Skeletal muscle tissue (tissue), 4 donors: ENCODE results near the gene CCDC190. TPM values are rescaled to one million over a fixed set of nuclear protein-coding genes. Genes with fewer than 3 reads are reported as not detected.

ENCODE experiments used
- H3K27ac ChIP-seq: one replicate; pipeline ENCODE4 v1.7.0; 2013; ENCODE audit warnings: mild to moderate bottlenecking, low read depth, low read length, inconsistent platforms
- H3K27me3 ChIP-seq, 3 donors: one replicate each; pipeline ENCODE4 v1.7.0; 2013; ENCODE audit warnings: low read length in 3 of 3; ENCODE audit not compliant: control insufficient read depth in 3 of 3, insufficient read depth in 3 of 3
- H3K36me3 ChIP-seq, 3 donors: one replicate each; pipeline ENCODE4 v1.7.0; 2013; ENCODE audit warnings: low read length in 3 of 3; ENCODE audit not compliant: control insufficient read depth in 3 of 3, insufficient read depth in 3 of 3
- H3K4me1 ChIP-seq, 3 donors: one replicate each; pipeline ENCODE4 v1.7.0; 2013; ENCODE audit warnings: low read length in 3 of 3, mild to moderate bottlenecking in 3 of 3; ENCODE audit not compliant: control insufficient read depth in 3 of 3, insufficient read depth in 3 of 3
- H3K4me3 ChIP-seq, 3 donors: one replicate each; pipeline ENCODE4 v1.7.0; 2013; ENCODE audit warnings: low read length in 3 of 3
- H3K9ac ChIP-seq, 3 donors: one replicate each; pipeline ENCODE4 v1.7.0; 2013; ENCODE audit warnings: low read length in 3 of 3, mild to moderate bottlenecking in 3 of 3, moderate library complexity in 2 of 3, low read depth in 1 of 3
- H3K9me3 ChIP-seq, 3 donors: one replicate each; pipeline ENCODE4 v1.7.0; 2013; ENCODE audit warnings: low read length in 3 of 3; ENCODE audit not compliant: control insufficient read depth in 3 of 3
- total RNA-seq: library from RNA; depleted of rRNA; stranded (reverse); fragments of >200 nt; gene quantifications from one replicate; pipeline ENCODE4 v1.2.3, GENCODE V29; 2014
- donor health status: Osteomylitis.

Gene CCDC190
- total RNA-seq, 1 donor from 2014 or later = 3.1 TPM

GRCh38 chr1:162901243-162901642 lies 40.3 kb upstream of the CCDC190 start:
- H3K4me3 ChIP-seq = no peak overlapping the region
- H3K9ac ChIP-seq = no peak overlapping the region
- peaks cover 26 to 51% (median 32%) of the 10 kb centered on the region in 3 donors for H3K4me1 ChIP-seq
- no peaks in the 10 kb centered on the region for H3K36me3 ChIP-seq
- no peaks in the 10 kb centered on the region for H3K27me3 ChIP-seq
- no peaks in the 10 kb centered on the region for H3K9me3 ChIP-seq
- H3K27ac ChIP-seq = peak overlapping the region; percentile 25

GRCh38 chr1:162899422-162900146 lies 38.6 kb upstream of the CCDC190 start:
- peaks cover 17 to 40% (median 22%) of the 10 kb centered on the region in 3 donors for H3K4me1 ChIP-seq
- peak overlapping the region; percentile 50 to 71 (median 57) for H3K9ac ChIP-seq
- no peaks in the 10 kb centered on the region for H3K36me3 ChIP-seq
- no peaks in the 10 kb centered on the region for H3K9me3 ChIP-seq
- H3K4me3 ChIP-seq = peak overlapping the region; percentile 8 to 54 (median 25)
- H3K27me3 ChIP-seq = no peaks in the 10 kb centered on the region
- H3K27ac ChIP-seq = peak overlapping the region; percentile 86

DNA sequence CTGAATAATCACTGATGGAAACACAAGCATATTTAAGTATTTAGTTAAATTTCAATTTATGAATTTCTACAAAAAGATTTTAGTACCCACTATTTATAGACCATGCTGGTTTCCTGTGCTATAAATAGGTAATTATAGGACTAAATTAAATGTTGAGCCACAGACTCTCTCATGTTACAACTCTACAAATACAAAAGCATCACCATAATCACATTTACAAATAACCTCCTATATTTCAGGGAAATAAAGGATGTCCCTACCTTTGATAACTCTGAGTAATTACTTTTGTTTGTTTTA lies 32.6 kb upstream of the CCDC190 start:
- H3K9me3 ChIP-seq = no peaks in the 10 kb centered on the region

DNA sequence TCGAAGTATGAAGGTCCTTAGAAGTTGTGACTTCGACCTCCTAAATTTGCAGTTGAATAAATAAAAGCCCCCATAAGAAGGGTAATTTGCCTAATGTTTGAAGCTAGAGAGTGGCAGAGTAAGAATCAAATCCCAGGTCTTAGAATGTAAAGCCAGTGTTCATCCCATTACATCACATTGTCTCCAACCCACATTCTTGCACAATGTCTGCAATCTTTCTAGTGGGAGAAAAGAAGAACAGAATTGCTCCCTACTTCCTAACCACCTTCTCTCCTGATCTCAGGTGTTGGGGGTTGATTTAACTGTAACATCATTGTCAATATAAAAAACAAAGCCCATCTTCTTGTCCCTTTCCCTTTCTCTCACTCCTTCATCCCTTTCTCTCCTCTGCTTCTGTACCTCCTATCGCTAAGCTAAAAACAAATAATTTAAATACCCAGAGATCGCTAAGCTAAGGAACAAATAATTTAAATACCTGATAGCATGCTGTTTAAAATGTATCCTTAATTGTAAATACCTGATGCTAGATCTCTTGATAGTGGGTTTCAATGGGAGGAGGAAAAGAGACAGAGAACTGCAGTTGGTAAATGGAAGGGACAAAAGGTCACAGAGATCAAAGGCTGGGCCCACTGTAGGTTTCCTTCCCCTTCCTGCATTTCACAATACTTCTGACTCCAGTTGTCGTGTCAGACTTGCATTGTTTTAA lies 32.1 kb upstream of the CCDC190 start:
- peaks cover 5 to 13% (median 12%) of the 10 kb centered on the region in 3 donors for H3K4me1 ChIP-seq

More for the DNA sequence above, 32.6 kb upstream of the CCDC190 start:
- H3K27me3 ChIP-seq = no peaks in the 10 kb centered on the region
- no peak overlapping the region for H3K4me3 ChIP-seq
- no peak overlapping the region for H3K27ac ChIP-seq
- no peaks in the 10 kb centered on the region for H3K36me3 ChIP-seq
- H3K4me1 ChIP-seq = peaks cover 5 to 15% (median 14%) of the 10 kb centered on the region in 3 donors
- H3K9ac ChIP-seq = no peak overlapping the region

DNA sequence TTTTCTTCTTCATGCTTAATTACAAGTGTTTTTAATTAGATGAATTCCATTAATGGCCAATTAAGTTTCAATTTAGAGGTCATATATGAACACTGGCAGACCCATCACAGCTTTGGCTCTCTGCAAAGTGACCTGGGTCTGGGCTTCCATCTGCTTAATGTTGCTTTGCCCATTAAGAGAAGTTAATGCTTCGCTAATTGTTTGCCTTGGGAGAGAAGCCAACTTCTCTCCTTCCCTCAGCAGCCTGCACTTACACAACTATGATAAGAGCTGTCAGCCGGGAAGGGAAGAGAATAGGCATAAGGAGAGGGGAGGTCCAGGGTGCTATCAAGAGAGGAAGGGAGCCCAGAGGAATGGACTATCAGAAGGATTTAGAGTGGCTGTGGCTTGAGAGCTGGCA lies 29.0 kb upstream of the CCDC190 start:
- Histone ChIP-seq H3K27ac (no peak overlapping the region), H3K4me1 (peaks cover 5 to 10% (median 6%) of the 10 kb centered on the region in 3 donors), H3K9ac (no peak overlapping the region), H3K27me3 (no peaks in the 10 kb centered on the region), H3K9me3 (no peaks in the 10 kb centered on the region), H3K4me3 (no peak overlapping the region), H3K36me3 (no peaks in the 10 kb centered on the region)

More for the DNA sequence above, 32.1 kb upstream of the CCDC190 start:
- Histone ChIP-seq H3K9ac (no peak overlapping the region), H3K36me3 (no peaks in the 10 kb centered on the region), H3K27me3 (no peaks in the 10 kb centered on the region), H3K9me3 (no peaks in the 10 kb centered on the region), H3K4me3 (no peak overlapping the region), H3K27ac (no peak overlapping the region)

DNA sequence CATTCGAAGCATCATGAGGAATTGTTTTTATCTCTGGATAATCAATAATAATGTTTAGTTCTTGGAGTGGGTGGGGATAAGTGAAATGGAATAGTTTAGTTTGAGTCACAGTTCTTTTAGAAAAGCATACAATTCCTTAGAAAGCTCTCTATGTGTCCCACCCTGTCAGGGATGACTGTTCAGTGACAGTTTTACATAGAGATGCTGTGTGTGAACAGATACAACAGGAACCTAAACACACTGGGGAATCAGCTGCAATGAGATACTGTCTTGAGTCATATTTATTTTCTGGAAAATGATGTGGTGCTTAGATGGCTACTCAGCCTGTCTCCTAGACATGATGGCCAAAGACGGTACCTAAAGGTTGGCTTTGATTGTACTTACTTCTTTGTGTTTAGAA lies 25.7 kb upstream of the CCDC190 start:
- Histone ChIP-seq H3K27ac (no peak overlapping the region), H3K27me3 (no peaks in the 10 kb centered on the region), H3K9ac (no peak overlapping the region), H3K9me3 (no peaks in the 10 kb centered on the region), H3K36me3 (no peaks in the 10 kb centered on the region), H3K4me3 (no peak overlapping the region), H3K4me1 (peaks cover 8 to 12% (median 10%) of the 10 kb centered on the region in 3 donors)

DNA sequence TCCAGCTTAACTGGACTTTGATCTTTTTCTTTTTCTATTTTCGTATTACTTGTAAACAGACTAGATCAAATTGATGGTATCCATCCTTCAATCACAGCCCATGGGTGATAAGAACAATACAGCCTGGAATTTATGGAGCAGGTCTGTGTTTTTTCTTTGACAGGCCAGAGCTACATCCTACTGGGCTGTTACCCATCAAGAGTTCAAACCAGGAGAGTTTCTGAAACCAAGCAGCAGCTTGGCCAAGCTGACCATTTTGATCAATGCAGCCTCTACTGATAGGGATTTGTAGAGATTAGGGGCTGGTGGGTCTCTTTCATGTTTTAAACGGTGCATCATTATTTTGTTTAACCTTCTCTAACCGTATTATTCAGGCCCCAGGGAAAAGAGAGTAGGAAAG lies 24.3 kb upstream of the CCDC190 start:
- H3K27me3 ChIP-seq = no peaks in the 10 kb centered on the region
- peaks cover 11 to 16% (median 12%) of the 10 kb centered on the region in 3 donors for H3K4me1 ChIP-seq
- H3K27ac ChIP-seq = no peak overlapping the region
- no peak overlapping the region for H3K9ac ChIP-seq
- no peak overlapping the region for H3K4me3 ChIP-seq
- no peaks in the 10 kb centered on the region for H3K36me3 ChIP-seq
- H3K9me3 ChIP-seq = no peaks in the 10 kb centered on the region

DNA sequence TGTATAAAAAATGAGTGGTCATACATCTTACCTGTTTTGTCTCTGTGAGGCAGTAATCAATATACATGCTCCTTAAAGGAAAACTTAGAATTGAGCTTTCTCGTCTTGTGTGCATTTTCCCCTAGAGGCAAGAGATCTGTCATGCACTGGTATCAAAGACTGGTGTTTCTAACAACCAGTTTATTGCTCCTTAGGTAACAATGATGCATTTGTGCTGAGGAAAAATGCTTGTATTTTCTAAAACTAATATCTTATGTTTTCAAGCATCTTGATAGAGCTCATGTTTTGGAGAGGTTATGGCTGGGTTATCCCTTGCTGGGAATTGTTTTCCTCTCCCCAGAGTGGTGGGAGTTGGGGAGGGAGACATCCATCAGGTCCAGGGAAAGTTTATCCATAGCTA lies 23.9 kb upstream of the CCDC190 start:
- H3K36me3 ChIP-seq = no peaks in the 10 kb centered on the region
- H3K4me1 ChIP-seq = peaks cover 11 to 16% (median 12%) of the 10 kb centered on the region in 3 donors
- no peaks in the 10 kb centered on the region for H3K27me3 ChIP-seq
- H3K9me3 ChIP-seq = no peaks in the 10 kb centered on the region
- H3K9ac ChIP-seq = no peak overlapping the region
- H3K4me3 ChIP-seq = no peak overlapping the region
- H3K27ac ChIP-seq = no peak overlapping the region

DNA sequence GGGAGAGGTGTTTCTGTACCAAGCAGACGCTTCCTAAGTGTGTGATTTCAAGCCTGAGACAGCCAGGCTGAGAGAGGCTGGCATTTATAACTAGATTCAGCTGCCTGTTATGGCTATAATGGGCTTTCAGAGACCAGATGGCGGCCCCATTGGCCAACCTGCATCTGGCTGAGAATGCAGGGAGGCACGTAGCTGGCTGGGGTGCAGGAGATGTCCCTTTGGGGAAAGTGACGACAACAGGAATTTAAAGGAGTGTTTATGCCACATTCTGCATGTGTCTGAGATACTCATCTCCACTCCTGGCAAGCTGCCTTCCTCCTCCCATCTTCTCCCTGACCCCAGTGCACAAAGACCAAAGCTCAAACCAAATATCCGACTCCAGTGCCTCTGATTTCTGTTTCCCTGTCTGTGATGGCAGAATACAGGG lies 21.3 kb upstream of the CCDC190 start:
- H3K4me3 ChIP-seq = peak overlapping the region in 2 of 3 donors; percentile 6 to 25
- peak overlapping the region; percentile 26 to 36 (median 29) for H3K9ac ChIP-seq
- H3K9me3 ChIP-seq = no peaks in the 10 kb centered on the region
- H3K27ac ChIP-seq = peak overlapping the region; percentile 17
- H3K27me3 ChIP-seq = no peaks in the 10 kb centered on the region
- H3K36me3 ChIP-seq = no peaks in the 10 kb centered on the region
- H3K4me1 ChIP-seq = peaks cover 11 to 16% (median 12%) of the 10 kb centered on the region in 3 donors

DNA sequence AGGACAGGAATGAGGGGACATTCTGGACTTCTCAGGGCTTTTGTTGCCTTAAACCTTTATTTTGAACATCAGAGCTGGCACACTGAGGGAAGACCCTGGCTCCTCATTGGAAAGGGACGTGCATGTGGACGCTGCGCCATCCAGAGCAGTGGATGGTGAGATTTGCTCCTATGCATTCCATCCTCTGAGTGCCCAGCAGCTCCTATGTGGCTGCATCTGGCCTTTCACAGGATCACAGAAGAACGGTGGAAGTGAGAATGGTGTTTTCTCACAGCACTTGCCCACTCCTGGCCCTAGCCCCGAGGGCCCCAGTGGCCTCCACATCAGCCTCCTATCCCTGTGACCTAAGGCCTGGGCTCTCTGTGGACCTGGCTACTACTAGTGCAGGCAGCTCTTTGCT lies 20.6 kb upstream of the CCDC190 start:
- H3K9me3 ChIP-seq = no peaks in the 10 kb centered on the region
- peaks cover 11 to 16% (median 12%) of the 10 kb centered on the region in 3 donors for H3K4me1 ChIP-seq
- H3K27me3 ChIP-seq = no peaks in the 10 kb centered on the region
- peak overlapping the region in 1 of 3 donors; percentile 25 for H3K4me3 ChIP-seq
- peak overlapping the region; percentile 26 to 36 (median 29) for H3K9ac ChIP-seq
- H3K27ac ChIP-seq = peak overlapping the region; percentile 17
- H3K36me3 ChIP-seq = no peaks in the 10 kb centered on the region
